Common myeloid progenitor, CD34-positive (primary cell): ENCODE data around the gene RALY.

Experiments
- CTCF ChIA-PET: fragments of 350-600 bp; sonication (Branson Sonifier 250); formaldehyde crosslinking; loops from one replicate; lab custom pipeline; 2021; ENCODE audit warnings: antibody characterized with exemption; lab: Charles Lee
- POLR2A ChIA-PET: fragments of 350-600 bp; sonication (Branson Sonifier 250); formaldehyde crosslinking; loops from one replicate; lab custom pipeline; 2021; ENCODE audit warnings: antibody characterized with exemption; lab: Charles Lee
- DNase-seq, 3 donors: peaks; one replicate each; pipeline versions ENCODE4 v3.0.0 to v3.0.0-alpha.2; 2013
- H3K27ac ChIP-seq, 2 experiments: 1 replicate in 1 of 2; 2 replicates in 1 of 2; pipeline ENCODE4 v1.7.0; 2013; ENCODE audit warnings: inconsistent platforms in 2 of 2, low read length in 2 of 2, mild to moderate bottlenecking in 2 of 2, low read depth in 1 of 2, moderate library complexity in 1 of 2; ENCODE audit not compliant: severe bottlenecking in 2 of 2, insufficient read depth in 1 of 2, poor library complexity in 1 of 2
- H3K27me3 ChIP-seq, 5 experiments: replicated peaks in 2 of 5; 1 replicate in 3 of 5; 2 replicates in 2 of 5; pipeline versions ENCODE4 v1.6.1 to v1.7.0; 2013; ENCODE audit warnings: low read length in 4 of 5, mild to moderate bottlenecking in 2 of 5, moderate library complexity in 2 of 5, inconsistent platforms in 1 of 5; ENCODE audit not compliant: insufficient read depth in 5 of 5, control insufficient read depth in 4 of 5
- H3K36me3 ChIP-seq, 4 experiments: 1 replicate in 2 of 4; 2 replicates in 2 of 4; pipeline versions ENCODE4 v1.6.1 to v1.7.0; 2013; ENCODE audit warnings: low read length in 3 of 4, control low read depth in 1 of 4, mild to moderate bottlenecking in 1 of 4; ENCODE audit not compliant: control insufficient read depth in 4 of 4, insufficient read depth in 4 of 4
- H3K4me1 ChIP-seq, 4 experiments: 1 replicate in 3 of 4; 2 replicates in 1 of 4; pipeline versions ENCODE4 v1.6.1 to v1.7.1; 2013; ENCODE audit warnings: low read length in 3 of 4, mild to moderate bottlenecking in 3 of 4, control low read depth in 1 of 4, inconsistent platforms in 1 of 4, moderate library complexity in 1 of 4; ENCODE audit not compliant: control insufficient read depth in 4 of 4, insufficient read depth in 4 of 4; ENCODE audit errors: control extremely low read depth in 1 of 4
- H3K4me3 ChIP-seq, 7 experiments: 1 replicate in 4 of 7; 2 replicates in 3 of 7; pipeline versions ENCODE4 v1.5.1 to v1.7.0; 2013; ENCODE audit warnings: mild to moderate bottlenecking in 7 of 7, low read length in 6 of 7, moderate library complexity in 6 of 7, inconsistent platforms in 2 of 7, low read depth in 2 of 7, control low read depth in 1 of 7; ENCODE audit not compliant: insufficient read depth in 4 of 7, control insufficient read depth in 1 of 7; ENCODE audit errors: extremely low read depth in 1 of 7
- H3K9me3 ChIP-seq, 5 experiments: 1 replicate in 4 of 5; 2 replicates in 1 of 5; pipeline versions ENCODE4 v1.6.1 to v1.7.1; 2013; ENCODE audit warnings: low read length in 4 of 5, mild to moderate bottlenecking in 2 of 5, inconsistent platforms in 1 of 5, low read depth in 1 of 5, moderate library complexity in 1 of 5; ENCODE audit not compliant: control insufficient read depth in 4 of 5, insufficient read depth in 2 of 5; ENCODE audit errors: control extremely low read depth in 1 of 5
- WGBS: methylation state at CpG from one replicate; pipeline ENCODE4 v1.1.5; 2013; ENCODE audit not compliant: insufficient coverage; 5-methylcytosine and 5-hydroxymethylcytosine counted together

Gene RALY

GRCh38 chr20:34012735-34013134 lies 19.0 kb downstream of the RALY start:
- Histone ChIP-seq H3K4me3 (no peak overlapping the region), H3K27ac (no peak overlapping the region), H3K4me1 (peaks cover 24 to 40% (median 30%) of the 10 kb centered on the region in 4 experiments), H3K9me3 (no peaks in the 10 kb centered on the region), H3K36me3 (peaks cover 0 to 7% (median 0%) of the 10 kb centered on the region in 4 experiments), H3K27me3 (no peaks in the 10 kb centered on the region)
- 100% methylated on average over 1 of the region's 3 CpGs for WGBS
- POLR2A ChIA-PET = no interaction called here
- CTCF ChIA-PET = interaction anchor here (0.6 to 1.3 kb wide), 2 partner anchors 9 to 19 kb away, joined by 3 read pairs; no protein-coding TSS in a partner anchor
- no peak for DNase-seq

- POLR2A ChIA-PET = no interaction called here
- CTCF ChIA-PET = interaction anchor here (0.6 kb wide), 1 partner anchor 18 kb away, joined by 3 read pairs; no protein-coding TSS in a partner anchor
- H3K4me1 ChIP-seq = peaks cover 21 to 40% (median 30%) of the 10 kb centered on the region in 4 experiments
- H3K4me3 ChIP-seq = no peak overlapping the region
- 100% methylated on average over 1 of the region's 2 CpGs for WGBS
- H3K27ac ChIP-seq = no peak overlapping the region
- H3K27me3 ChIP-seq = no peaks in the 10 kb centered on the region
- peaks cover 0 to 7% (median 0%) of the 10 kb centered on the region in 4 experiments for H3K36me3 ChIP-seq
- DNase-seq = no peak
- no peaks in the 10 kb centered on the region for H3K9me3 ChIP-seq
Measured at GRCh38 chr20:34013554-34013953, 19.8 kb downstream of the RALY start.

GRCh38 chr20:34014878-34015277 lies 21.2 kb downstream of the RALY start:
- no peak overlapping the region for H3K4me3 ChIP-seq
- peaks cover 16 to 33% (median 24%) of the 10 kb centered on the region in 4 experiments for H3K4me1 ChIP-seq
- ChIA-PET POLR2A (no interaction called here), CTCF (interaction anchor here (1.0 kb wide), 1 partner anchor 48 kb away, joined by 3 read pairs; no protein-coding TSS in a partner anchor)
- WGBS = no CpG with 5 or more reads among the region's 1 CpG
- H3K27ac ChIP-seq = no peak overlapping the region
- no peaks in the 10 kb centered on the region for H3K9me3 ChIP-seq
- H3K27me3 ChIP-seq = no peaks in the 10 kb centered on the region
- H3K36me3 ChIP-seq = peaks cover 0 to 7% (median 0%) of the 10 kb centered on the region in 4 experiments
- DNase-seq = no peak

GRCh38 chr20:34015401-34016335 lies 22.0 kb downstream of the RALY start:
- Histone ChIP-seq H3K9me3 (no peaks in the 10 kb centered on the region), H3K4me1 (peaks cover 10 to 32% (median 23%) of the 10 kb centered on the region in 4 experiments), H3K36me3 (peaks cover 0 to 7% (median 0%) of the 10 kb centered on the region in 4 experiments), H3K27ac (no peak overlapping the region), H3K4me3 (no peak overlapping the region), H3K27me3 (no peaks in the 10 kb centered on the region)
- ChIA-PET POLR2A (interaction anchor here (1.0 kb wide), 1 partner anchor 16 kb away, joined by 3 read pairs; no protein-coding TSS in a partner anchor), CTCF (interaction anchor here (0.6 kb wide), 1 partner anchor 102 kb away, joined by 3 read pairs; no protein-coding TSS in a partner anchor)
- no peak for DNase-seq
- 91% methylated on average over 5 of the region's 6 CpGs for WGBS

- WGBS = 92% methylated on average over 4 of the region's 5 CpGs
- Histone ChIP-seq H3K4me3 (no peak overlapping the region), H3K27me3 (no peaks in the 10 kb centered on the region), H3K27ac (no peak overlapping the region), H3K9me3 (no peaks in the 10 kb centered on the region), H3K4me1 (peaks cover 5 to 24% (median 18%) of the 10 kb centered on the region in 4 experiments), H3K36me3 (peaks cover 0 to 7% (median 0%) of the 10 kb centered on the region in 4 experiments)
- no peak for DNase-seq
- ChIA-PET CTCF (interaction anchor here (1.0 to 1.6 kb wide), 2 partner anchors 16 to 23 kb away, joined by 3 read pairs; partner anchors contain the start of gene RALY), POLR2A (interaction anchor here (1.0 kb wide), 1 partner anchor 17 kb away, joined by 3 read pairs; no protein-coding TSS in a partner anchor)
Measured at GRCh38 chr20:34016736-34017135, 23.0 kb downstream of the RALY start.

- POLR2A ChIA-PET = no interaction called here
- Histone ChIP-seq H3K36me3 (peaks cover 0 to 7% (median 0%) of the 10 kb centered on the region in 4 experiments), H3K4me3 (no peak overlapping the region), H3K4me1 (peaks cover 5 to 33% (median 25%) of the 10 kb centered on the region in 4 experiments), H3K9me3 (no peaks in the 10 kb centered on the region), H3K27ac (no peak overlapping the region), H3K27me3 (no peaks in the 10 kb centered on the region)
- DNase-seq = no peak
- CTCF ChIA-PET = interaction anchor here (1.0 to 1.6 kb wide), 2 partner anchors 17 to 24 kb away, joined by 3 read pairs; partner anchors contain the start of gene RALY
- WGBS = 100% methylated on average over 1 of the region's 1 CpG
Measured at GRCh38 chr20:34017610-34018009, 23.9 kb downstream of the RALY start.
